T47D (cell line): ENCODE measurements around the gene TPPP2.
"Not testable (repeated sequence)": the region's sequence is repeated elsewhere in the genome, so short reads cannot be mapped to it uniquely, and the experiment has no call there.

ENCODE experiments used
- DNase-seq, 2 experiments: peaks; one replicate each; pipeline versions ENCODE4 v3.0.0 to v3.0.0-alpha.2; 2011 to 2012; ENCODE audit warnings: low read depth in 1 of 2, low spot score in 1 of 2
- JUND ChIP-seq: IDR thresholded peaks from 2 replicates; pipeline ENCODE4 v1.6.1; 2012; ENCODE audit warnings: low read depth
- in situ Hi-C: cut with HindIII; loops from 2 replicates; pipeline ENCODE4 v1.10.0; 2016; ENCODE audit warnings: low sequenced_read_pairs, low pct_unique_long_range_greater_than_20kb

TPPP2 gene

DNA sequence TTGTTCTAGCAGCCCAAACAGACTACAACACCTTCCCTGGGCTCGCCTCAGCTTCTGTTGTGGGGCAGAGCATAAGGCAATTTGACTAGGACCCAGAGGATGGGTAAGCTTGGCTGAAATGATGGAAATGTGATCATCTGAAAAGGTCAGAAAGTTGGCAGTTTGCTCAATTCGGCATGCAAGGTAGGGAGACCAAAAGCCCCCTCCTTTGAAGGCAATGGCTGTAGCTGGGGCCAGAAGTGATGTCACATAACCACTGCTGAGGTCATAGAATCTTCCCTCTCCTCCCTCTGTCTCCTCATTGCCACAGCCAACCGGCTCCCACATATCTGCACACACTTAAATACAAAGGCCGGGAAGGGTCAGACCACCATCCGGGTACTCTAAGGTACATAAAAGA, at the start of gene TPPP2:
TPPP2 (plus strand) TSS at position 301 of the 400 bp plus-strand sequence. CDS start 365 bp downstream, outside the sequence.
- DNase-seq = no peak
- in situ Hi-C loops = no loop called here
- TF ChIP-seq JUND = no peak

DNA sequence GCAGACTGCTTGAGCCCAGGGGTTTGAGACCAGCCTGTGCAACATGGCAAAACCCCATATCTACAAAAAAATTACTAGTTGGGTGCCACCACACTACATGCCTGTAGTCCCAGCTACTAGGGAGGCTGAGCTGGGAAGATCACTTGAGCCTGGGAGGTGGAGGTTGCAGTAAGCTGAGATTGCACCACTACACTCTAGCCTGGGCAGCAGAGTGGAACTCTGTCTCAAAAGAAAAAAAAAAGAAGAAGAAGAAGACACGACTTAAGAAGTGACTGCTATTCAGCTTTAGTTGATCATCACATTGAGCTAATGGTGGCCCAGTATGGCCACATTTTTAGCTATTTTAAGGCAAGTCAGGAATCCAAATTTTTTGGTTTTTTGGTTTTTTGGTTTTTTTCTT, 49.1 kb upstream of the TPPP2 start:
- in situ Hi-C loops = no loop called here
- DNase-seq = no peak
- TF ChIP-seq JUND = no peak

DNA sequence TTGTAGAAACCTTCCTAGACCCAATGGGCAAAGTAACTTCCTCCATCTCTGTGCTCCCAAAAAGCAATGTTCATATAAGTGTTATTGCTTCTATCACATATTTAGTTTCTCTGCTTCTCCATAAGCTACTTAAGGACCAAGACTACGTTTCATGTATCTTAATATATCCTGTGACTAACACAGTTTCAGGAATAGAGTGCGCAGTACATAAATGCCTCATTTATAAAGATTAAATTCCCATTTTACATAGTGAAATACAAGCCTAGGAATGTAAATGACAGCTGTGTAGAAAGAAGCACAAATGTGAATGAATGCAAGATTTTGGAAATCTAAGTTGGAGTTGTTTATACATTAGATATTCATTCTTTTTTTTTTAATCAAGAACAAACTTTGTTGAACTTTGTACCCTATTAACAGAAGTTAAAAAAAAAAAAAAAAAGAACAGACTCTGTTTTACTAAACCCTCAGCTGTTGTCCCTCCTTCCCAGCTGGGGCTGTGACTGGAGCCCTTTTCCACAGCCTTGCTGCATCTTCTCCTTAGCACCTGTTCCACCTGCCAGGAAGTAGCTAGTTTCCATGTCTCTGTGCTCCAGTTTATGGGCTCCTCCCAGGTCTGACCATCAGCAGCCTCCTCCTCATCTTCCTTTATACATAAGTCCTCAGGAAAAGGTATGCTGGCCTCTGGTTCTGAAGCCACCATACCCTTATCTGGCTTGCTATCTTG, 47.2 kb upstream of the TPPP2 start:
- in situ Hi-C loops = no loop called here
- no peak for TF ChIP-seq JUND
- DNase-seq = no peak

DNA sequence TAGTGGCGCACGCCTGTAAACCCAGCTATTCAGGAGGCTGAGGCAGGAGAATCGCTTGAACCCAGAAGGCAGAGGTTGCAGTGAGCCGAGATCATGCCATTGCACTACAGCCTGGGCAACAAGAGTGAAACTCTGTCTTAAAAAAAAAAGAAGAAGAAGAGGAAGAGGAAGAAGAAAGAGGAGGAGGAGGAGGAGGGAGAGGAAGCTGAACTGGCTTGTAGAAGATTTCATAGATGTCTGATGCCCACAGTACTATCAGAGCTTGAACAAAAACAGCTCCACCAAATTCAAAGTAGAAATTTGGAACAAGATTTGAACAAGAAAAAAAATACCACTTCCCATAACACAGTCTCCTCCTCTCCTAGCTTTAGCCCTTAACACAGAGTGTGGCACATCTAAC, 44.4 kb upstream of the TPPP2 start:
- DNase-seq, in situ Hi-C loops: not testable (repeated sequence)

DNA sequence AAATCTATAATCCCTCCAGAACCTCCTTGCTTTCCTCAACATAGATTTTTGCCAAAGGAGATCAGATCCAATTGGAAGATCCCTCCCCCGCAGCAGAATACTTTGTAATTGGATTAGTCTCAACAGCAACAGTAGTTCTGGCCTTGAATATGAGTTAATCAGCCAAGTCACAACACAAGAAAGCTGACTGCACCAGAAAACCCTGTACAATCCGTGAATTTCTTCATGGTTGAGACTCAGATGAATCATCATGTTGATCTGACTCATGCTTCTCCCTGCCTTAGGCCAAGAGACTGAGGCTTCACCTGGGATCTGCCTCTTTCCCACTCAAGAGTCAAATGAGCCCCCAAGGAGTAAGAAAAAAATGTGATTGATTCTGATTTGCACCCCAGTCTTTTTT, 43.2 kb upstream of the TPPP2 start:
- TF ChIP-seq JUND = no peak
- in situ Hi-C loops = no loop called here
- DNase-seq = no peak

DNA sequence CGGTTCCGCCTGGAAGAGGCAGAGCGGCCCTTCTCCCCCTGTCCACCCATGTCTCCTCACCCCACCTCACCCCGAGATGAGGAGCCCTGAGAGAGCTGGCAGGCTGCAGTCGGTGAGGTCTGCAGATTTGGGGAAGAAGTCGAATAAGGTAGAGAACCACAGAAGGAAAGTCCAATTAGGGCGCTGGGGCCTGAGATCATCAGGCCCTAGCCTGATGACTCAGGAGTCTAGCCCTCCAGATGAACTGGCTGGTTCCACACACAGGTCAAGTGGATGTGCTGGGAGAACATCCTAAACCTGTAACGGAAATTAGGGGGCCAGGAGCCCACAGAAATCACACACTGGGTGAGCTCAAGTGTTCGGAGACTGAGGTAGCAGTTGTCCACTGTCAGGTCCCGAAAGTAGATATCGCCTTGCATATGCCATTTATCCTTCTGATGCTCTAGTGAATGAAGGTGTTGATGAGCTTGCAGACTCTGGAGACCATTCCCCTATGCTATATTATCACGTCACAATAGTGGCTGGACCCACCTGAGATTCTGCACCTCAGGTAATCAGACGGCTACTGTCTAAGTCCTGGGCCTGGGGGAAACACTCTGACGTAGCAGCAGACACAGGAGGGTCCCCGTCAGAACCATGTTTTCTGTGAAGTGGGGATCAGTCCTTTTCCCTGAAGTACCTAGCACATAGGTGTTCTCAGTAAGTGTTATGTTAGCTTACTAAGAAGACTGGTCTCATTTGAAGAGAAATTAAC, 41.1 kb upstream of the TPPP2 start:
- no peak for TF ChIP-seq JUND
- DNase-seq = no peak
- in situ Hi-C loops = no loop called here

DNA sequence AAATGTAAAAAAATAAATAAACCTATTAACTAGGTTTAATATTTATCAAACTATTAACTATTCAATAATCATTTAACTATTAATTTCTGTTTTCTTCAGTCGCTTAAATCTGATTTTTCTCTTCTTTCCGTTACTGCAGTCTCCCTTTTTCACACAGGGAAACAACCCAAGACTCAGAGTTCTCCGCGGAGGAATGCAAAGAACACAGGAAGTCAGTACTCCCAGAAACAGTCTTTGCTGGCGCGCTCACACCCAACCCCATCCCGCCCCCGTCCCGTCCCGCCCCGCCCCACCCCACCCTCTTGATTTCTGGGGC, 40.6 kb upstream of the TPPP2 start:
- DNase-seq = no peak
- no peak for TF ChIP-seq JUND
- in situ Hi-C loops = no loop called here

DNA sequence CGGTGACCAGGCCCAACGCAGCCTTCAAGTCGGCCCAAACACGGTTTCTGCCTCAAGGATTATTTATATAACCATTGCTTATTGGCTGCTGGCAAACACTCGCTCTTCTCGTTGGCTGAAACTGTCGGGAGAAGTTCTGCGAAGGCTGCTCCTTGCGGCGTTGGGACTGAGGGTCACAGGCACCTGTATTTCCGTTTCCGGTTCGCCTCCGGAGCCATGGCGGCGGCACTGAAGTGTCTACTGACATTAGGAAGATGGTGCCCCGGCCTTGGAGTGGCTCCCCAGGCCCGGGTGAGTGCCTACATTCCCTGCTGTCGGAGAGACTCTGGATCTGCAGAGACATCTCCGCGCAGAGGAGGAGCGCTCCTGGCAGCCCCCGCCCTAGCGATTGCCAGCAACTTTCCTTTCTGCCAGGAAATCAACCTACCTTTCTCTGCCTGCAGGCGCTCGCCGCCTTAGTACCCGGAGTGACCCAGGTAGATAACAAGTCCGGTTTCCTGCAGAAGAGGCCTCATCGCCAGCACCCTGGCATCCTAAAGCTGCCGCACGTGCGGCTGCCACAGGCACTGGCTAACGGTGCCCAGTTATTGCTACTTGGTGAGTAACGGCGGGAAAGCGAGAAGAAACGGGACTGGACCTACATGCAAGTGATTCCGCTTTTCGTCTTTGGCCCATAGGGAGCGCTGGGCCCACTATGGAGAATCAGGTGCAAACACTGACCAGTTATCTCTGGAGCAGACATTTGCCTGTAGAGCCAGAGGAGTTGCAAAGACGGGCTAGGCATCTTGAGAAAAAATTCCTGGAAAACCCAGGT, 40.0 kb upstream of the TPPP2 start, which contains the start of gene METTL17:
METTL17 (plus strand) TSS at position 194 of the 814 bp plus-strand sequence; CDS start at position 217, 23 bp downstream.
- in situ Hi-C loops = no loop called here

DNA sequence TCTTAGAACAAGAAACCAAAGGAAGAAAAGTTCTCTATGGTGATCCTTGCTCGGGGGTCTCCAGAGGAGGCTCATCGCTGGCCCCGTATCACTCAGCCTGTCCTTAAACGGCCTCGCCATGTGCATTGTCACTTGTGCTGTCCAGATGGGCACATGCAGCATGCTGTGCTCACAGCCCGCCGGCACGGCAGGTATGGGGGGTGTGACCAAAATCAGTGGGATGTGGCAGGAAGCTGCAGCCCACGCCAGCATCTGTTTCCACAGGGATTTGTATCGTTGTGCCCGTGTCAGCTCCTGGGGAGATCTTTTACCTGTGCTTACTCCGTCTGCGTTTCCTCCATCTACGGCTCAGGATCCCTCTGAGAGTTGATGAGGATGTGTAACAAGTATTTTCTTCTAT, 33.5 kb upstream of the TPPP2 start:
- no peak for DNase-seq
- TF ChIP-seq JUND = no peak
- in situ Hi-C loops = no loop called here

More for the DNA sequence above, 40.0 kb upstream of the TPPP2 start, which contains the start of gene METTL17:
- DNase-seq = peak; percentile 64 to 96
- TF ChIP-seq JUND = no peak

DNA sequence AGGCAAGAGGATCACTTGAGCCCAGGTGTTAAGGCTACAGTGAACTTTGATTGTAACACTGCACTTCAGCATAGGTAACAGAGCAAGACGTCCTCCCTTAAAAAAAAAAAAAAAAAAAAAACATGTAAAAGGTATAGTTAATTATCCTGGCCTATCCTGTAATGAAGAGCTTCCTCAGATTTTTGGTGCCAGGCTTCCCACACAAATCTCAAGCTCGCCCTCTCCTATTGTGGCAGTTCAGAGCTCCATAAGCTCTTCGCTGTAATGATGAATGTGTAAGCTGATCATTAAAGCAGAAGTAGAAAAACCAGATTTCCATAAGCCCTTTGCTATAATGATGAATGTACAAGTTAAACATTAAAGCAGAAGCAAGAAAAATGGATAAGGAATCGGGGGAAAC, 32.9 kb upstream of the TPPP2 start:
- TF ChIP-seq JUND = no peak
- DNase-seq = no peak
- in situ Hi-C loops = no loop called here

DNA sequence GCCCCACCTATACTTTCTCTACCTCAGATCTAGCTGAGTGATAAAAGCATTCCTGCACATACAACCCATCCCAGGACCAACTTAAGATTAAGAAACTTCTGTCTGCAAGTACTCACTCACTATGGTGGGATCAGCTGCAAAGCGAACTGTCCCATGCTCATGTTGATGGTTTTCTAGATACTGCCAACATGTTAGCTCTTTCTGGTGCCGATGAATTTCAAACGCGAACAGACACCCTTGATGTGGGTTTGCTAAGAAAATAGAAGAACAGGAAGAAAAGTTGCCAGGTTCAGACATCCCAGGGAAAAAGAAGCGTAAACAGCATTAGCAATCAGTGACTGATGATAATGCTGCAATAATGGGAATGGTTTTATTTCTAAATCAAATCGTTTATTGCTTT, 32.5 kb upstream of the TPPP2 start:
- in situ Hi-C loops = no loop called here
- TF ChIP-seq JUND = no peak

DNA sequence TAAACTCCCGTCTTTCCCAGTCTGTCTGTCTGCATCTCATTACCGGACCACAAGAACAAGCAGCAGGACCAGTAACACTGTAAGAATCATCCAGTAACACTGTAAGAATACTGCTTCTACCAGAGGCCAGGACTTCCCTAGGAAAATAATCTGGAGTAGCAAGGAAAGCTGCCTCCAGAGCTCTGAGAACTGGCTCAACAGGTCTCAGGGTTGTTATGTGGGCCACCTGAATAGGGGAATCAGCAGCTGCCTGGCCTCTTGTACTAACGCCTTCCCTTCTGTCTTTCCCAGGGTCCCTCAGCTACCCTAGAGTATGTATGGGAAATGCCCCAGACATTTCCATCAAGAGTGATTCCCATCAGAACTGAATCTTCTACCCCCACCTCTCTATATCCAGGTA, 31.9 kb upstream of the TPPP2 start:
- TF ChIP-seq JUND = no peak
- peak in 1 of 2 experiments; percentile 70 for DNase-seq
- in situ Hi-C loops = no loop called here

More for the DNA sequence above, 32.5 kb upstream of the TPPP2 start:
- DNase-seq = no peak
